H1 (cell line): Measurements from ENCODE around the gene SPEF1. TPM values are rescaled to one million over a fixed set of nuclear protein-coding genes. Genes with fewer than 3 reads are reported as not detected.

Experiments used
- CHD2 ChIP-seq: IDR thresholded peaks from 2 replicates; pipeline ENCODE4 v1.6.1; 2012; ENCODE audit warnings: low read length, improper control_type of control experiment
- FOSL1 ChIP-seq: IDR thresholded peaks from 2 replicates; pipeline ENCODE4 v1.6.1; 2011; ENCODE audit warnings: mild to moderate bottlenecking, low read depth, low read length, moderate library complexity; ENCODE audit not compliant: insufficient read depth
- NRF1 ChIP-seq: IDR thresholded peaks from 2 replicates; pipeline ENCODE4 v1.6.1; 2011; ENCODE audit warnings: mild to moderate bottlenecking, low read depth, low read length, improper control_type of control experiment
- RXRA ChIP-seq: IDR thresholded peaks from 2 replicates; pipeline ENCODE4 v1.6.1; 2011; ENCODE audit warnings: low read depth, mild to moderate bottlenecking, low read length, moderate library complexity; ENCODE audit not compliant: insufficient read depth
- SIN3A ChIP-seq, 2 experiments: IDR thresholded peaks in 1 of 2; conservative IDR thresholded peaks in 1 of 2; 2 replicates each; pipeline ENCODE4 v1.6.1; 2011 to 2012; ENCODE audit warnings: low read length in 2 of 2, improper control_type of control experiment in 1 of 2, low read depth in 1 of 2, mild to moderate bottlenecking in 1 of 2
- SP1 ChIP-seq: IDR thresholded peaks from 2 replicates; pipeline ENCODE4 v1.6.1; 2011; ENCODE audit warnings: low read depth, low read length
- SRF ChIP-seq: IDR thresholded peaks from 2 replicates; pipeline ENCODE4 v1.6.1; 2011; ENCODE audit warnings: mild to moderate bottlenecking, low read depth, low read length, moderate library complexity
- TAF7 ChIP-seq: optimal IDR thresholded peaks from 2 replicates; pipeline ENCODE3; 2011; ENCODE audit warnings: low read depth, mild to moderate bottlenecking, inconsistent platforms, low read length, moderate library complexity, borderline replicate concordance
- ZNF274 ChIP-seq: IDR thresholded peaks from 2 replicates; pipeline ENCODE4 v1.7.0; 2012; ENCODE audit warnings: low read length, borderline replicate concordance; ENCODE audit errors: extremely low read depth
- polyA plus RNA-seq, 7 experiments: library from polyadenylated mRNA; depleted of rRNA in 3 of 7; stranded (reverse) in 5 of 7; unstranded in 2 of 7; fragments of >200 nt in 5 of 7; fragments of 200-250 nt in 2 of 7; gene quantifications; 1 replicate in 5 of 7; 2 replicates in 1 of 7; 4 replicates in 1 of 7; pipeline versions ENCODE4 v1.2.1 to v1.2.3, GENCODE V29; 2011 to 2013; ENCODE audit warnings: missing spikeins in 2 of 7, mixed read lengths in 2 of 7
- total RNA-seq: library from RNA; stranded (reverse); fragmentation: NEBNext Ultra II Directional; extraction: Animal tissue kit (Norgen Biotek cat#: 25700); gene quantifications from 2 replicates; pipeline ENCODE4 v1.2.1, GENCODE V29; 2021
- TF ChIP-seq, protein P1 (sequence below): IDR thresholded peaks from 2 replicates; pipeline ENCODE4 v1.6.1; 2011; ENCODE audit warnings: low read length, improper control_type of control experiment

SPEF1 gene
- total and polyA plus RNA-seq, 2 of the 8 experiments (the other 6 are each of a cell fraction or from before 2014, with no cell fraction given) = 0.51 to 0.71 TPM

DNA sequence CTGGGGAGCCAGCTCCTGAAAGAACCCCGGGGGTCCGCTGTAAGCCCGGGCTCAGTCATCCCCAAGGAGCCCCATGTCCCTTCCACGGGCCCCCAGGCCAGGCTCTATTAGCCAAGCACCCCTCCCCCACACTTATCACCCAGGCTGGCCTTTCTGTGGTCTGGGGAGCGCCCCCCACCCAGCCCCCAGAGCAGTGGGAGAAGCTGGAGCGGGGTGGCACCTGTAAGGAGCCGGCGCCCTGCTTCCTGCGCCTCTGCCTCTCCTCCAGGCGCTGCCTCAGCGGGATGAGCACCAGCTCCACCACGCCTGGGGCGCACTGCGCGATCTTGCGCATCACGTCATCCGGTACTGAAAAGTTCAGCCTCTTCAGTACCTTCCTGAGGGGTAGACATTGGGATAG, 2.3 kb downstream of the SPEF1 start (continued):
- no peak for TF ChIP-seq FOSL1
- TF ChIP-seq RXRA = no peak
- TF ChIP-seq TAF7 = no peak
- no peak for TF ChIP-seq CHD2
- no peak for TF ChIP-seq NRF1
- no peak for TF ChIP-seq SRF
- TF ChIP-seq SP1 = no peak
- TF ChIP-seq ZNF274 = no peak
- TF ChIP-seq, protein P1, sequence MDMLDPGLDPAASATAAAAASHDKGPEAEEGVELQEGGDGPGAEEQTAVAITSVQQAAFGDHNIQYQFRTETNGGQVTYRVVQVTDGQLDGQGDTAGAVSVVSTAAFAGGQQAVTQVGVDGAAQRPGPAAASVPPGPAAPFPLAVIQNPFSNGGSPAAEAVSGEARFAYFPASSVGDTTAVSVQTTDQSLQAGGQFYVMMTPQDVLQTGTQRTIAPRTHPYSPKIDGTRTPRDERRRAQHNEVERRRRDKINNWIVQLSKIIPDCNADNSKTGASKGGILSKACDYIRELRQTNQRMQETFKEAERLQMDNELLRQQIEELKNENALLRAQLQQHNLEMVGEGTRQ = no peak
- no peak for TF ChIP-seq SIN3A (conservative IDR thresholded peaks at IDR 0.05 in 1 of 2, IDR thresholded peaks at IDR 0.05 in 1 of 2; ENCODE audit: low read depth in 1 of 2, low read length in 2 of 2)
